WTC11 (cell line): ENCODE data around the gene OR2M5. TPM values are rescaled to one million over a fixed set of nuclear protein-coding genes. Genes with fewer than 3 reads are reported as not detected.

Source experiments
- ATAC-seq: fragments of 200-7000 bp; cut with Tn5 transposase; 2 replicates; pipeline ENCODE4 v1.10.0; 2021; ENCODE audit warnings: mild to moderate bottlenecking, moderate library complexity
- CTCF ChIA-PET: fragments of 300-600 bp; sonication (Branson Sonifier 250); formaldehyde crosslinking; loops from one replicate; lab custom pipeline; 2021; ENCODE audit warnings: antibody characterized with exemption; lab: Charles Lee
- POLR2A ChIA-PET: fragments of 350-600 bp; sonication (Branson Sonifier 250); formaldehyde crosslinking; loops from one replicate; lab custom pipeline; 2021; ENCODE audit warnings: antibody characterized with exemption; lab: Charles Lee
- DNase-seq: peaks from one replicate; pipeline ENCODE4 v3.0.0; 2021; ENCODE audit warnings: low spot score
- H3K27ac Mint-ChIP-seq: 2 replicates; pipeline ENCODE4 v1.8.0; 2021; ENCODE audit warnings: mixed read lengths
- H3K27me3 Mint-ChIP-seq: 2 replicates; pipeline ENCODE4 v1.8.0; 2021; ENCODE audit warnings: low read depth, mild to moderate bottlenecking, moderate library complexity, mixed read lengths
- H3K36me3 Mint-ChIP-seq: 2 replicates; pipeline ENCODE4 v1.8.0; 2021; ENCODE audit warnings: mixed read lengths
- H3K4me1 Mint-ChIP-seq: 2 replicates; pipeline ENCODE4 v1.8.0; 2022; ENCODE audit warnings: mixed read lengths
- H3K4me3 Mint-ChIP-seq: 2 replicates; pipeline ENCODE4 v1.8.0; 2021; ENCODE audit warnings: mild to moderate bottlenecking, moderate library complexity, mixed read lengths
- H3K9me3 Mint-ChIP-seq: 2 replicates; pipeline ENCODE4 v1.8.0; 2021; ENCODE audit warnings: mixed read lengths
- ATF1 ChIP-seq: sonication (generic); formaldehyde crosslinking; IDR thresholded peaks from 2 replicates; pipeline ENCODE4 v1.8.1; 2023; ENCODE audit warnings: mild to moderate bottlenecking, moderate library complexity, missing genetic modification reagents
- CDX4 ChIP-seq: fragments of 250-450 bp; sonication (Bioruptor Pico); IDR thresholded peaks from 2 replicates; pipeline ENCODE4 v1.9.0; 2021; ENCODE audit warnings: moderate library complexity, mild to moderate bottlenecking, inconsistent platforms, borderline replicate concordance
- CTCF ChIP-seq: fragments of 200-600 bp; IDR thresholded peaks from 2 replicates; pipeline ENCODE4 v1.8.0; 2022; ENCODE audit warnings: antibody characterized with exemption
- FOXJ3 ChIP-seq: sonication (generic); formaldehyde crosslinking; IDR thresholded peaks from 2 replicates; pipeline ENCODE4 v1.9.0; 2021; ENCODE audit warnings: missing genetic modification reagents, mild to moderate bottlenecking, borderline replicate concordance
- FOXK1 ChIP-seq: sonication (generic); formaldehyde crosslinking; IDR thresholded peaks from 2 replicates; pipeline ENCODE4 v1.8.0; 2022; ENCODE audit warnings: mild to moderate bottlenecking, moderate library complexity, missing genetic modification reagents
- FOXP1 ChIP-seq: sonication (generic); formaldehyde crosslinking; IDR thresholded peaks from 2 replicates; pipeline ENCODE4 v1.8.0; 2022; ENCODE audit warnings: missing genetic modification reagents, mild to moderate bottlenecking, moderate library complexity, borderline replicate concordance
- HMGXB4 ChIP-seq: sonication (generic); formaldehyde crosslinking; IDR thresholded peaks from 2 replicates; pipeline ENCODE4 v1.8.1; 2023; ENCODE audit warnings: mild to moderate bottlenecking, moderate library complexity, missing genetic modification reagents
- KAT7 ChIP-seq: sonication (generic); formaldehyde crosslinking; IDR thresholded peaks from 2 replicates; pipeline ENCODE4 v1.8.1; 2023; ENCODE audit warnings: missing genetic modification reagents, mild to moderate bottlenecking, borderline replicate concordance
- MXD4 ChIP-seq: fragments of 250-450 bp; sonication (Bioruptor Pico); IDR thresholded peaks from 2 replicates; pipeline ENCODE4 v1.8.0; 2021; ENCODE audit warnings: mild to moderate bottlenecking, moderate library complexity, borderline replicate concordance
- OVOL2 ChIP-seq: fragments of 250-450 bp; sonication (Bioruptor Pico); IDR thresholded peaks from 2 replicates; pipeline ENCODE4 v1.9.0; 2021; ENCODE audit warnings: mild to moderate bottlenecking, borderline replicate concordance
- SMAD3 ChIP-seq: sonication (generic); formaldehyde crosslinking; IDR thresholded peaks from 2 replicates; pipeline ENCODE4 v1.8.0; 2022; ENCODE audit warnings: missing genetic modification reagents, mild to moderate bottlenecking, borderline replicate concordance
- ZBTB21 ChIP-seq: sonication (generic); formaldehyde crosslinking; IDR thresholded peaks from 2 replicates; pipeline ENCODE4 v1.8.1; 2023; ENCODE audit warnings: mild to moderate bottlenecking, missing genetic modification reagents, borderline replicate concordance
- ZNF232 ChIP-seq: sonication (generic); formaldehyde crosslinking; IDR thresholded peaks from 2 replicates; pipeline ENCODE4 v1.8.0; 2022; ENCODE audit warnings: mild to moderate bottlenecking, missing genetic modification reagents
- ZNF263 ChIP-seq: sonication (generic); formaldehyde crosslinking; IDR thresholded peaks from 2 replicates; pipeline ENCODE4 v1.8.1; 2022; ENCODE audit warnings: low read depth, mild to moderate bottlenecking, moderate library complexity, missing genetic modification reagents
- ZNF416 ChIP-seq: fragments of 250-450 bp; sonication (Bioruptor Pico); IDR thresholded peaks from 2 replicates; pipeline ENCODE4 v1.9.0; 2021; ENCODE audit warnings: mild to moderate bottlenecking, inconsistent platforms
- total RNA-seq: library from RNA; stranded (reverse); gene quantifications from 3 replicates; pipeline ENCODE4 v1.2.3, GENCODE V29; 2021
- TF ChIP-seq, protein P1 (sequence below): sonication (generic); formaldehyde crosslinking; IDR thresholded peaks from 2 replicates; pipeline ENCODE4 v1.8.1; 2023; ENCODE audit warnings: mild to moderate bottlenecking, missing genetic modification reagents, moderate library complexity
- TF ChIP-seq, protein P2 (sequence below): sonication (generic); formaldehyde crosslinking; IDR thresholded peaks from 2 replicates; pipeline ENCODE4 v1.8.1; 2023; ENCODE audit warnings: mild to moderate bottlenecking, missing genetic modification reagents
- TF ChIP-seq, protein P3 (sequence below): sonication (generic); formaldehyde crosslinking; IDR thresholded peaks from 2 replicates; pipeline ENCODE4 v1.8.1; 2022; ENCODE audit warnings: mild to moderate bottlenecking, moderate library complexity, missing genetic modification reagents
- TF ChIP-seq, protein P4 (sequence below): sonication (generic); formaldehyde crosslinking; IDR thresholded peaks from 2 replicates; pipeline ENCODE4 v1.8.0; 2022; ENCODE audit warnings: mild to moderate bottlenecking, missing genetic modification reagents
- TF ChIP-seq, protein P5 (sequence below): sonication (generic); formaldehyde crosslinking; IDR thresholded peaks from 2 replicates; pipeline ENCODE4 v1.8.1; 2022; ENCODE audit warnings: mild to moderate bottlenecking, missing genetic modification reagents, moderate library complexity, borderline replicate concordance
- TF ChIP-seq, protein P6 (sequence below): fragments of 250-450 bp; sonication (Bioruptor Pico); IDR thresholded peaks from 2 replicates; pipeline ENCODE4 v1.8.0; 2021; ENCODE audit warnings: mild to moderate bottlenecking

Gene OR2M5
- total RNA-seq, 1 experiment from 2014 or later: not detected

GRCh38 chr1:248136811-248137210, 8.1 kb upstream of the OR2M5 start:
- Mint-ChIP-seq H3K9me3 (peaks cover 89% of the 10 kb centered on the region), H3K27me3 (peaks cover 7% of the 10 kb centered on the region; the same call in 1 of the 2 replicates), H3K4me1 (no peaks in the 10 kb centered on the region), H3K27ac (no peak overlapping the region), H3K4me3 (no peak overlapping the region), H3K36me3 (peaks cover 70% of the 10 kb centered on the region)
- no peak for DNase-seq
- POLR2A ChIA-PET: no interaction called here
- TF ChIP-seq, protein P1, sequence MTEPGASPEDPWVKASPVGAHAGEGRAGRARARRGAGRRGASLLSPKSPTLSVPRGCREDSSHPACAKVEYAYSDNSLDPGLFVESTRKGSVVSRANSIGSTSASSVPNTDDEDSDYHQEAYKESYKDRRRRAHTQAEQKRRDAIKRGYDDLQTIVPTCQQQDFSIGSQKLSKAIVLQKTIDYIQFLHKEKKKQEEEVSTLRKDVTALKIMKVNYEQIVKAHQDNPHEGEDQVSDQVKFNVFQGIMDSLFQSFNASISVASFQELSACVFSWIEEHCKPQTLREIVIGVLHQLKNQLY (CRISPR knock-in tag): no peak
- no peak for TF ChIP-seq CTCF
- TF ChIP-seq OVOL2 (CRISPR knock-in tag): no peak
- TF ChIP-seq ZNF232 (CRISPR knock-in tag): no peak
- no peak for TF ChIP-seq HMGXB4
- no peak for TF ChIP-seq SMAD3
- TF ChIP-seq FOXJ3 (CRISPR knock-in tag): no peak
- TF ChIP-seq, protein P2, sequence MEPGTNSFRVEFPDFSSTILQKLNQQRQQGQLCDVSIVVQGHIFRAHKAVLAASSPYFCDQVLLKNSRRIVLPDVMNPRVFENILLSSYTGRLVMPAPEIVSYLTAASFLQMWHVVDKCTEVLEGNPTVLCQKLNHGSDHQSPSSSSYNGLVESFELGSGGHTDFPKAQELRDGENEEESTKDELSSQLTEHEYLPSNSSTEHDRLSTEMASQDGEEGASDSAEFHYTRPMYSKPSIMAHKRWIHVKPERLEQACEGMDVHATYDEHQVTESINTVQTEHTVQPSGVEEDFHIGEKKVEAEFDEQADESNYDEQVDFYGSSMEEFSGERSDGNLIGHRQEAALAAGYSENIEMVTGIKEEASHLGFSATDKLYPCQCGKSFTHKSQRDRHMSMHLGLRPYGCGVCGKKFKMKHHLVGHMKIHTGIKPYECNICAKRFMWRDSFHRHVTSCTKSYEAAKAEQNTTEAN (CRISPR knock-in tag): no peak
- TF ChIP-seq ZNF416: no peak
- CTCF ChIA-PET: no interaction called here
- no peak for ATAC-seq

GRCh38 chr1:248140846-248141245, 4.1 kb upstream of the OR2M5 start:
- POLR2A ChIA-PET: no interaction called here
- H3K36me3 Mint-ChIP-seq: peaks cover 67% of the 10 kb centered on the region
- TF ChIP-seq, protein P3, sequence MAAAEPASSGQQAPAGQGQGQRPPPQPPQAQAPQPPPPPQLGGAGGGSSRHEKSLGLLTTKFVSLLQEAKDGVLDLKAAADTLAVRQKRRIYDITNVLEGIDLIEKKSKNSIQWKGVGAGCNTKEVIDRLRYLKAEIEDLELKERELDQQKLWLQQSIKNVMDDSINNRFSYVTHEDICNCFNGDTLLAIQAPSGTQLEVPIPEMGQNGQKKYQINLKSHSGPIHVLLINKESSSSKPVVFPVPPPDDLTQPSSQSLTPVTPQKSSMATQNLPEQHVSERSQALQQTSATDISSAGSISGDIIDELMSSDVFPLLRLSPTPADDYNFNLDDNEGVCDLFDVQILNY (CRISPR knock-in tag): no peak
- TF ChIP-seq MXD4 (CRISPR knock-in tag): no peak
- TF ChIP-seq, protein P4, sequence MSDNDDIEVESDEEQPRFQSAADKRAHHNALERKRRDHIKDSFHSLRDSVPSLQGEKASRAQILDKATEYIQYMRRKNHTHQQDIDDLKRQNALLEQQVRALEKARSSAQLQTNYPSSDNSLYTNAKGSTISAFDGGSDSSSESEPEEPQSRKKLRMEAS (CRISPR knock-in tag): no peak

DNA sequence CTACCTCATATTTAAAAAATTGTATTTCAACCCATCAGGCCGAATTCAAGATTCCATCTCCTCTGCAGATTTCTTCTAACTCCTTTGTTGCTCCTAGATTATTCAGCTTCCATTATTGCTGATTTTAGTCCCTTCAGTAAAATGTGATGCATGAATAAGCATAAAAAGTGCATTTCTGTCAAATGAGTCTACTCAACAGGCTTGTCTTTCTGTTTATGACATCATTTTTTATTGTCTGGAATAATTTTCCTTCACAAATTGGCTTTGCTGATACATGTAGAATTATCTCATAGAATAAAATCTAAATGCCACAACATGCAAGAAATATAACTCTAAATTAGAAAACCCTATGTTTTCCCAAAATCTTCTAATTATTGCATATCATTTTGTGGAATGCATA, 1.6 kb upstream of the OR2M5 start:
- ATAC-seq (no peak), DNase-seq (no peak)
- Mint-ChIP-seq H3K4me3 (no peak overlapping the region), H3K27me3 (peaks cover 3% of the 10 kb centered on the region; the same call in 1 of the 2 replicates), H3K27ac (no peak overlapping the region), H3K4me1 (no peaks in the 10 kb centered on the region), H3K36me3 (peaks cover 72% of the 10 kb centered on the region), H3K9me3 (peaks cover 95% of the 10 kb centered on the region)
- ChIA-PET CTCF (no interaction called here), POLR2A (no interaction called here)
- TF ChIP-seq, protein P3 (CRISPR knock-in tag): no peak
- TF ChIP-seq FOXK1 (CRISPR knock-in tag): no peak
- no peak for TF ChIP-seq CDX4 (CRISPR knock-in tag)
- TF ChIP-seq, protein P5, sequence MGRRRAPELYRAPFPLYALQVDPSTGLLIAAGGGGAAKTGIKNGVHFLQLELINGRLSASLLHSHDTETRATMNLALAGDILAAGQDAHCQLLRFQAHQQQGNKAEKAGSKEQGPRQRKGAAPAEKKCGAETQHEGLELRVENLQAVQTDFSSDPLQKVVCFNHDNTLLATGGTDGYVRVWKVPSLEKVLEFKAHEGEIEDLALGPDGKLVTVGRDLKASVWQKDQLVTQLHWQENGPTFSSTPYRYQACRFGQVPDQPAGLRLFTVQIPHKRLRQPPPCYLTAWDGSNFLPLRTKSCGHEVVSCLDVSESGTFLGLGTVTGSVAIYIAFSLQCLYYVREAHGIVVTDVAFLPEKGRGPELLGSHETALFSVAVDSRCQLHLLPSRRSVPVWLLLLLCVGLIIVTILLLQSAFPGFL: no peak
- TF ChIP-seq, protein P6, sequence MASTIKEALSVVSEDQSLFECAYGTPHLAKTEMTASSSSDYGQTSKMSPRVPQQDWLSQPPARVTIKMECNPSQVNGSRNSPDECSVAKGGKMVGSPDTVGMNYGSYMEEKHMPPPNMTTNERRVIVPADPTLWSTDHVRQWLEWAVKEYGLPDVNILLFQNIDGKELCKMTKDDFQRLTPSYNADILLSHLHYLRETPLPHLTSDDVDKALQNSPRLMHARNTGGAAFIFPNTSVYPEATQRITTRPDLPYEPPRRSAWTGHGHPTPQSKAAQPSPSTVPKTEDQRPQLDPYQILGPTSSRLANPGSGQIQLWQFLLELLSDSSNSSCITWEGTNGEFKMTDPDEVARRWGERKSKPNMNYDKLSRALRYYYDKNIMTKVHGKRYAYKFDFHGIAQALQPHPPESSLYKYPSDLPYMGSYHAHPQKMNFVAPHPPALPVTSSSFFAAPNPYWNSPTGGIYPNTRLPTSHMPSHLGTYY (CRISPR knock-in tag): no peak
- no peak for TF ChIP-seq KAT7 (CRISPR knock-in tag)
- no peak for TF ChIP-seq SMAD3
- TF ChIP-seq FOXP1 (CRISPR knock-in tag): no peak
- no peak for TF ChIP-seq ZBTB21
- TF ChIP-seq ZNF263 (CRISPR knock-in tag): no peak
- no peak for TF ChIP-seq ATF1 (CRISPR knock-in tag)

More at GRCh38 chr1:248140846-248141245, 4.1 kb upstream of the OR2M5 start:
- no peak for DNase-seq
- ATAC-seq: no peak
- Mint-ChIP-seq H3K4me3 (no peak overlapping the region), H3K27ac (no peak overlapping the region), H3K4me1 (no peaks in the 10 kb centered on the region), H3K9me3 (peaks cover 90% of the 10 kb centered on the region), H3K27me3 (peaks cover 4% of the 10 kb centered on the region; the same call in 1 of the 2 replicates)
- CTCF ChIA-PET: no interaction called here
